Head of caudate nucleus (tissue), 42 donors: ENCODE data around the gene DEPP1.
A peak's percentile ranks its signal among the peaks of the same experiment; 100 is the strongest.

Experiments
- DNase-seq, 42 donors: peaks; one replicate each; pipeline versions ENCODE4 v3.0.0 to v3.0.0-alpha.2; 2020 to 2021; ENCODE audit warnings: mixed read lengths in 7 of 42
- intact Hi-C: fragments of 100-400 bp; cut with DNase I; formaldehyde crosslinking; loops from one replicate; pipeline ENCODE4 v1.15.0; 2022

The DEPP1 gene

DNA sequence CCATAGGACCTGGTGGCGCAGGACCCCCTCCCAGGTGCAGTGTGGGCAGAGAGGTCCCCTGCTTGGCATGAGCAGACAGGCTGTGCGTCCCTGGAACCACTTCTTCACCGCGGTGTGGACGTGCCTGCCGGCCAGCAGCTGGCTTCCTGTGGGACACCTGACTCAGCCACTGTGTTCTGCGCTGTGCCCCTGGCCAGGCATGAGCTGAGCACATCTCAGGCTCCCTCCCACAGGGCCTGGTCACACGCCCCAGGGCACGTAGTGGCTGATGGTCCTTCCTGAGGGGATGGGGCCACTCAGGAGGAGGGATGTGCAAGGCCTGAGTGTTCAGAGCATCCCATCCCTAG is 3.5 kb upstream of the DEPP1 start:
- intact Hi-C loops: no loop called here
- DNase-seq: peak in 6 of 42 donors; percentile 8 to 37 (median 16)

DNA sequence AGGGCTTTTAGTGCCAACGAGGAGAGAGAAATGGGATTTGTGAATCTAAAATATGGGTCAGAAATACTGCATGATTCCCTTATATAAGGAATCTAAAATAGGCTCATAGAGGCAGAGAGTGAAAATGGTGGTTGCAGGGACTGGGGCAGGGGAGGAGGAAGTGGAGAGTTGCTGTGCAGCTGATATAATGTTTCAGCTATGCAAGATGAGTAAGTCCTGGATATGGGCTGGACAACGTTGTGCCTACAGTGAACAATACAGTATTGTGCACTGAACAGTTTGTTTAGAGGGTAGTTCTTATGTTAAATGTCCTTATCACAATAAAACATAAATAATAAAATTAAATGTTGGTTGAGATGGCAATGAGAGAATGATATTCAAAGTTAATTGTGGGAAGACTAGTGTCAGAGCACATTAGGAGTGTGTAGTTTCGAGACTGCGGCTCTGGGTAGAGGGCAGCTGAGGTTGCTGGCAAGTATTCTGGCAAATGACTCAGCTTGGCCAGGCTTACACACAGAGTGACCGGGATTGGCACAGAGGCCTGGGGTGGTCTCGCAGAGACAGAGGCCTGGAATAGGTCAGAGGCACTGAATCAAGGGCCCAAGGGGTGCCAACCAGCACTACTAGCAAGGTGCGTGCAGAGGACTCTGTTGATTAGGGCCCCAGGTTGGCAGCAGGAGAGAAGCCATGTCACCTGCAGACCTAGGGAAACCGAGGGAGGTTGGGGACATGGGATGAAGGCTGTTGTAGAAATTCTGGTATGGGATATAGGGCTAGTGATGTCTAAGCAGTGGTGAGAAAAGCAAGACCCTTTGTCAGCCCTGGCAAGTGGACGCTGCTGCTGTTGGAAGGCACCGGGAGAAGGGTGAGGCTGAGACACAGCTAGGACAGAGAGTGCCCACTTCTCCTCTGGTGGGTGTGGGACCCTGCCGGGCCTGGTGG is 2.8 kb upstream of the DEPP1 start:
- peak in 17 of 42 donors; percentile 15 to 83 (median 58) for DNase-seq
- intact Hi-C loops: no loop called here

DNA sequence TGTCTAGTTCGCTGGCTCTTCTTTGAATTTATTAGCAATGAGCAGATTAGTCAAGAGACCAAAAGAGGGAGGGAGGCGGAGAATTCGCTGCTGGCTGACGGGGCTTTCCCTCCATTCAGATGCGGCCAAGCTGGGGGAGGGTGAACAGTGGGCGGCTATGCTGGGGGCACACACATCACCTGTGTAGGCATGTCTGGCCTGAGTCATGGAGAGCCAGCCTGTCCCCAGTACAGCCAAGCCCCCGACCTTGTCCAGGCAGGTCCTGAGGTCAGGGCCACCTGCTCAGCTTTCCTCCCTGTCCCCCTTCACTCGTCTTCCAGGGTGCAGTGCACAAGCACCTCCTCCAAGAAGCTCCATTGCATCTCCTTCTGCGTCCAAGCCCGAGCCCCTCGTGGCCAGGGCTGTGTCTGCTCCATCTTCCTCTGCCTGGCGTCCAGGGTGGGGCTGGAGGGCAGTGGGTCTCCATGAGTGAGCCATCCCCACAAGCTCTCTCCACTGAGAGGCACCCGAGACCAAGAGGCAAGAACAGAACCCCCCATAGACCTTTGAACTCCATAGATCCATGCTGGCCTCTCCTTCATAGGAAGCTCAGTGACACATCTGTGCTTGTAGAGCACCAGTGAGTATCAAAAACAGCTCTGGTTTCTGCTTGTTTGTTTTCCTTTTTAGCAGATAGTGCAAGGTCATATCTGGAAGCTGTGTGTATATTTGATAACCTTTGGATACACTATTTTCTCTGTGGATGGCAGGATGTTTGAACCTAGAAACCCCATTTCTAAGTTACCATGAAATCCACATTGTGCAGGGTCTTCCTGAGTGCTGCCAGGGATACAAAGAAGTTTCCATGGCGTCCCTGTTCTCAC is 1.9 kb upstream of the DEPP1 start:
- intact Hi-C loops: no loop called here
- peak in 7 of 42 donors; percentile 9 to 37 (median 18) for DNase-seq

DNA sequence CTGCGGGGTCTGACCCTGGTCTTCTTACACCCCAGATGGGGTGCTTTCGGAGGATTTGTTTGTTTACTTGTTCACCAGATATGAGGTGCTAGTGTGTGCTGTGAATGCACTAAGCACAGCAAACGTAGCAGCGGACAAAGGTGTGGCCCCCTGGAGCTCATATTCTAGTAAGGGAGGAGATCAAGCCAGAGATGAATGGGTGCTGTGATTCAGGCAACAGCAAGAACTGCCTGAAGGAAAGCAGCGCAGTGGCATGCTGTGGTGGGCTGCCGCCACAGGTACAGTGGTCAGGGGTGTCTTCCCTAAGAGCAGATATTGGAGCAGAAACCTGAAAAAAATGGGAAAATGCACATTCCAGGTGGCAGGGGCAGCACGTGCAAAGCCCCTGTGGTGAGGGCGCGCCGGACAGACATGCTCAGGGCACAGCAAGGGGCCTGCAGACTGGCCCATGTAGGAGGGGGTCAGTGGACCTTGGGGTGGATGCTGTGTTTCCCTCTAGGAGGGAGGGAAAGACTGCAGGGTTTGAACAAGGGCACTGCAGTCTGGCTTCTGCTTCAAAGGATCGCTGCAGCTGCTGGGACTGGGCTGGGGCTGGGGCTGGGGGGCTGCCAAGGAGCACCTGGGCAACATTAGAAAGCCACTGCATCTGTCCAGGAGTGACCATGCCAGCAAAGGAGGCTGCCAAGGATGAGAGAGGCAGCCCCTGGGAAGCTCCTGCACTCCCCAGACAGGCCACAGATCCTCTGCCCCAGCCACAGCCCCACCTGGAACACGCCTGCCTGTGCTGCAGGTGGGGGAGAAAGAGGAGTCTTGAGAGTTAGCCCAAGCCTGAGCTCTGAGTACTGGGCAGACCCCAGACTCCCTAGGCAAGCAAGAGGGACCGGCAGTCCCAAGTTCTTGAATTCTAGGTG is 927 bp upstream of the DEPP1 start:
- intact Hi-C loops: loop anchor here (5.0 kb wide), 1 partner anchor 47 kb away; no protein-coding TSS in a partner anchor
- peak in 11 of 42 donors; percentile 6 to 42 (median 15) for DNase-seq

DNA sequence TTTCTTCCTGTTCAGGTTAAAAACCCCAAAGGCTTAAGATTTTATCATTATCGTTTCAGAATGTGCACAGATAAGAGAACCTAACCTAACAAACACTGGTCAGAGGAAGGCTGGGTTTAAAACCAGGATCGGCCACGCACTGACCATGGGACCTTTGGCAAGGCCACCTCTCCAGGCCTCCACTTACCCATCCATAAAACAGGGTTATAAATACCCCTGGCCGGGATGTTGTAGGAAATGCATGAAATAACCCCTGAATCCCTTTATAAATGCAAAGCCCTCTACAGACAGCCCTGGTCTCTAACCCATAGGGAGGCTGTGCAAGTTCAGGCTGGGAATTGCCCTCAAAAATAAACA is 418 bp downstream of the DEPP1 start:
- peak in 4 of 42 donors; percentile 6 to 29 (median 18) for DNase-seq
- intact Hi-C loops: loop anchor here (5.0 kb wide), 1 partner anchor 46 kb away; no protein-coding TSS in a partner anchor

DNA sequence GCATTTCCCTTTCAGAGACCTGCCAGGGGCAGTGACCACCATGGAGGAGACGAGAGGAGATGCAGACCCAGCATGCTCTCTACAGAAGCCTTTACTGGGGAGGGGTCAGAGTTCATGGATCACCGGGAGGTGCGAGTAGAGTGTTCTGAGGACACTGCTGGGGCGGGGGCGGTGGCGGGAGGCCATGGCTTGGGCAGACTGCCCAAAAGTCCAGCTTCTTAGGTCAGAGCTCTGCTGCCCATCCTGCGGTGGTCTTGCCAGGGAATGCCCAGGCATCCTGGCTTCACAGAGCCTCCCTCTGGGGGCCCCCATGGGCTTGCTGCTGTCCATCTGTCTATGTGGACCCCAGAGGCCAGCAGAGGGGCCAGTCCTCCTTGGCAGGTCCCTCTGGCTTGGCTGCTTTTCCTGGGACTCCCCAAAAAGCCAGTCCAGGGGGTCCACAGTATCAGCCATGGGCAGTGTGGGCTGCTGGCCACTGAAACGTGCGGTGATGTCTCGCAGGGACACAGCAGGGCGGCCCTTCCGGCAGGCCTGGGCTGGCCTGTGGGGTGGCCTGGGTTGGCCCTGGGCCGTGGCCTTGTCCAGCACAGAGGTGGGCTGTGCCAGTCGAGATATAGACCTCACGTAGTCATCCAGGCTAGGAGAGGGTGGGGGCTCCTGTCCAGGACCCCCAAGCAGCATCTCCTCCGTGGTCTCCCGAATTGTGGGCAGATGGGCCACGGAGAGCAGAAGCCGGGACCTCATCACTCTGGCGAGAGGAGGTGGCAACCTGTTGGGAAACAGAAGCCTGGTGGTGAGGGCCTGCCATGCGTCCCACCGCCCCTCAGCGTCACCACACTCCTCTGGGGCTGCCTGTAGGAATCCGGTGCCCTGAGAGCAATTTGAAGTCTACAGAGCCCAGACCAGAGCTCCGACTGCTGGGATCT is 1.1 kb downstream of the DEPP1 start:
- peak in 6 of 42 donors; percentile 7 to 40 (median 28) for DNase-seq
- intact Hi-C loops: loop anchor here (5.0 kb wide), 1 partner anchor 45 kb away; no protein-coding TSS in a partner anchor

DNA sequence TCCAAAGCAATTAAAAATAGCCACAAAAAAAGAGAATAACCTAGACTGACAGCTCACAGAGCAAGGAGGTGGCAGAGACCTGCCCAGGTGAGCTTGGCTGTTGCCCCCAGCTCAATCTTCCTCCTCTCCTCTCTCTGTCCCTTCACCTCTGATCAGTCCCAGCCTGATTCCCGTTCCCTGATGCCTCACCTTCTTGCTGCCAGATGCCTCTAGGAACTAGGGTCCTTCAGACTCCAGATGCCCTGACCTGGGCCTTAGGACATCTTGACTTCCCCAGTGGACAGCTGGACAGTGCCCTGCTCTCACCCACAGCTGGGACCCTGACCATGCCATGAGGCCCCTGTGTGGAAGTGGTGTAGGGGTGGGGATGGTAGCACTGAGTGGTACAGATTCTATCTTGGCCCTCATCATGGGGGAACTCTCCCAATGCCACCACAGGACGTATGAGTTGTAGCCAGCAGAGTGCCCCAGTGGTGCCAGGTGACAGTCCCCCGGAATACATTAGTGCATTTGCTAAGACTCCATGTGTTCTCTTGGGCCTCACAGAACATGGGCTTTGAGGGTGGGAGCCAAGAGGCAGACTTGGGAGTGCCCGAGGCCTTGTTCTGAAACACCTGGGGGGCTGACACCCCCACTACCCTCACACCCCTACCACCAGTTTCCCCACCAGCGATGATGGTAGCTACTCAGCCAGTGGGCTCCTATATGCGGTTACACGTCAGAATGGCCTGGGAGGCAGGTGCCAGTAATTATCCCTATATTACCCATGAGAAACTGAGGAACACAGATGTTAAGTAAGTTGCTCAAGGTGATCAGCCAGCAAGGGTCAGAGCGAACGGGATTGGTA is 2.0 kb downstream of the DEPP1 start:
- peak in 1 of 42 donors; percentile 30 for DNase-seq

DNA sequence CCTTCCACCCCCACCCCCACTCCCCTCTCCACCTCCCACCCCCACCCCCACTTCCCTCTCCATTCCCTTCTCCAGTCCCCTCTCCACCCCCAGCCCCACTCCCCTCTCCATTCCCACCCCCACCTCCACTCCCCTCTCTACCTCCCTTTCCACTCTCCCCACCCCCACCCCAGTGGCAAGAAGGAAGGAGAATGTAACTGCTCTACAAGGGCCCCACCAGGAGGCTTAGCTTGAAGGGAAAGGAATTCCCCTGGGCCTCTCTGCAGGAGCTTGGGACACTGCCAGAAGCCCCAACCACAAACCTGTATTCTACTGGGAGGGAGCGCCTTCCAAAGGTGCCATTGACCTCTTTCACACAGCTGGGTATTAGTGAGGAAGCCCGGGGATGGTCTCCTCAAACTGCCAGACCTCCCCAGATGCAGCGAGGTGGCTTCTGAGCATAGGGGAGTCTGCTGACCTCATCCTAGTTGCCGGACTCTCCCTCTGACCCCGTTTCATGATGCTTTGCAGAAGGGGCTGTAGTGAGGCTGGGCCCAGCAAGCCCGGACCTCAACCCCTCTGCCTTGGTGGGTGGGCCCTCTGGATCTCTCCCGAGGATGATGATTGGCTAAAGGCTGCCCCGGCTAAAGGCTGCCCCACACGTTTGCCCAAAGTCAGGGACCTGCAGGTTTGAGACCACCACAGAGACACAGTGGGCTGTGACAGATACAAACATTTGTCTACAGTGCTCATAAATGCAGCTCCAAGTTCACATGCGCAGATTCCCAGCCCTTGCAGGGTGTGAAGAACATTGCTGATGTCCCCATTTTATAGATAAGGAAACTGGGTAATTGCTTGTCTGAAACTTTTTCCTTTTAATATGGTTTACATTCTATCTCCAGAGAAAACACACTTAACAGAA is 2.9 kb downstream of the DEPP1 start:
- DNase-seq: peak in 1 of 42 donors; percentile 32
- intact Hi-C loops: loop anchor here (5.0 kb wide), 1 partner anchor 43 kb away; no protein-coding TSS in a partner anchor

More for the DNA sequence above, 2.0 kb downstream of the DEPP1 start:
- intact Hi-C loops: loop anchor here (5.0 kb wide), 1 partner anchor 44 kb away; no protein-coding TSS in a partner anchor

DNA sequence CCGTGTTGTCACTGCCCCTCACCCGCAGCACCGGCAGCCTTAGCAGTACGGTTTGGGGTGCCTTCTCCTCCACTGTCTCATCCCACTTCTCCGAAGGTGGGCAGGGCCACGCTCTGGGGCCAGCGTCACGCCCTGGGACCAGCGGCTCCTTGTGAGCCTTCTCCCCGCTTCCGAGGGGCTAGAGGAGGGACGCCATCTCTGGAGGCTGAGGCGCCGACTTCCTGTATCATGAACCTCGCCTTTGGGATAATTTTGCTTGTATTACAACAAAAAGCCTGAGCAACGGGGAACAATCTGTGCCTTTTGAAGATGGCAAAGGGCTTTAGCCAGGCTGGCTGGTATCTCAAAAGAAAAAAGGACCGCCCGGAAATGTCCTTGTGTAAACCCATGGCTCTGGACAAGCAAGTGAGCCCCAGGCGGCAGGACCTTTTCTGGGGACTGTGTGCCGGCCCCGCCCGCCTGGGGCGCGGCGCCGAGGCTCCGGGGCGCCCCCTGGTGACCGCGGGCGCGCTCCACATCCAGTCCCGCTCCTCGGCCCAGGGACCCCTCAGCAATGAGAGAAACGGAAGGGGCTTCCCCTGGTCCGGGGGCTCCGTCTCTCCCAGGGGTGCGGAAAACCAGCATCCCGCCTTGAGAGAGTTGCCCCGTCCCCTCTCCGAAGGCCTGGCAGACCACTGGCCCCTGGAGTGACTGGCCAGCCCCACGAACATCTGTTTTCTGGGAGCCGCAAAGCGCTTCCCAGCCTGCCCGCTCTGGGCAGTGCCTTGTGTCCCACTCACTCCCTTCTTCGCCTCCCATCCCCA is 3.8 kb downstream of the DEPP1 start:
- intact Hi-C loops: loop anchor here (5.0 kb wide), 1 partner anchor 43 kb away; no protein-coding TSS in a partner anchor
- peak in 41 of 42 donors; percentile 52 to 88 (median 75) for DNase-seq

DNA sequence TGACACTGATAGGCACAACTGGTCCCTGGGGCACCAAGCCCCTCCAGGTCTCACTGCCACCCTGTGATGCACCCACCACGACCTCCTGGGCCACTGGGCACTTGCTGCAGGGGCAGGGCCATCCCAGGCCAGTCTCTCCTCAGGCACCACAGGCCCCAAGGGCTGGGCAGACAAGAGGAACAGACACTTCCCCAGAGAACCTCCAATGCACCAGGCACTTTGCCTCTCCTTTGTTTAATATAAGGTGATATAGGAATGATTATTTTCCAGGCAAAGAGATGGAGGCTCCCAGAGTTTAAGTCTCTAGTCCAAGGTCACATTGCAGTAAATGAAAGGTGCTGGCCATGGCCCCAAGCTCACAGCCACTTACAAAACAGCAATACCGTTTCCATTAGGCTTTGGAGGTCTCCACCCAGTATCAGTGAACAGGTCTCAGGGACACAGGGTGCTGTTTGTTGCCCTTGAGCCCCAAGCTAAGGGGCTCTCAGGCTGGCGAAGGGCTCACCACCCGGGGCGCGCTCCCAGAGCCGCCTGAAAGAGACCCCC is 4.5 kb downstream of the DEPP1 start:
- DNase-seq: peak in 1 of 42 donors; percentile 35
- intact Hi-C loops: no loop called here

DNA sequence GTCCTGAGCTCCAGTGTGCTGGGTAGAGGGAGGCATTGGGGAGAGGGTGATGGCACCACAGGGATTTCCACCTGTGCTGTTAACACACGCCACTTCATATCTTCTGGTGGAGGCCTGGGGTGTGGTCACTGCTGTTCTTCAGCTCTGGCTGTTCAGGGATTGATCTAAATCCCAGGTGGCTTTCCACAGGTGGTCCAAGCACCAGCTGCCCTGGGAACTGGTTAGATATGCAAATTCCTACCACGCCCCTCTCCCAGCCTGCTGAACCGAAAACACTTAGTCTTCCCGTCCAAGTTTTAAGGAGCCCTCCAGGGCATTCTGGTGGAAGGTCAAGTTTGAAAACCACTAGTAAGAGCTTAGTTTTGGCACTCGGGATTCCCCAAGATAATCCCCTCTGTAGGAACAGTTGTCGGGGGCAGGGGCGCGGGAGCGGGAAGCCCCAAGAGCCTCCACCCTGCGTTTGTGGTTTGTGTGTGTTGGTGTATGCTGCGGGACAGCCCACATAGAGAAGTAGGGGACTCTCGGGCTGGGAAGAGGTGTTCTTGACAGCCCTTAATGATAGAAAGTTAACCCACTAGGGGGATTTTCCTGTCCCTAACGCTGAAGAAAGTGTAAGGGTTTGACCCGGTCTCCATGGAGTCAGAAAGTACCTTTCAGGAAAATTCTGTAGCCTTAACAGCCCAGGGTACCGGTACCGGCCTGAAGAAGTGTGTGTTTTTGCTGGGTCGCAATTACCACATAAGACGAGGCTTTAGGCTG is 5.1 kb downstream of the DEPP1 start:
- DNase-seq: peak in 1 of 42 donors; percentile 28
- intact Hi-C loops: no loop called here

DNA sequence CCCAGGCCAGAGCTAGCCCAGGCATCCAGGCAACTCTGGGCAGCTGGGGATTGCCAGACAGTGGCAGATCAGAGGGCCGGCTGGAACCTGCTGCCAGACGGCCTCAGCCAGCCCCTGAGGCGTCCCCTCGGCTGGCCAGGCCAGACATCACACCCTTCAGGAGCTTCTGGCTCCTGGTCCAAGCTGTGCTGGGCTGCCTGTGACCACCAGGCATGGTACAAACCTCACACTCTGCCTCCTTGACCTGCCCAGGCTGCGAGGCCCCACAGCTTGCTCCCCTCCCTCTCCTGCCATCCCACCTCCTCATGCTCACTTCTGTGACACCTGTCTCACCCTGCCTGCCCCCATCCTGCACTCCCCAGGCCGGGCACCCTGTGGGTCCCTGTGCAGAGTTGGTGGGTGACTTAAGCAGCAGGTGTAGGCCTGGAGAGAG is 5.7 kb downstream of the DEPP1 start:
- intact Hi-C loops: no loop called here

DNA sequence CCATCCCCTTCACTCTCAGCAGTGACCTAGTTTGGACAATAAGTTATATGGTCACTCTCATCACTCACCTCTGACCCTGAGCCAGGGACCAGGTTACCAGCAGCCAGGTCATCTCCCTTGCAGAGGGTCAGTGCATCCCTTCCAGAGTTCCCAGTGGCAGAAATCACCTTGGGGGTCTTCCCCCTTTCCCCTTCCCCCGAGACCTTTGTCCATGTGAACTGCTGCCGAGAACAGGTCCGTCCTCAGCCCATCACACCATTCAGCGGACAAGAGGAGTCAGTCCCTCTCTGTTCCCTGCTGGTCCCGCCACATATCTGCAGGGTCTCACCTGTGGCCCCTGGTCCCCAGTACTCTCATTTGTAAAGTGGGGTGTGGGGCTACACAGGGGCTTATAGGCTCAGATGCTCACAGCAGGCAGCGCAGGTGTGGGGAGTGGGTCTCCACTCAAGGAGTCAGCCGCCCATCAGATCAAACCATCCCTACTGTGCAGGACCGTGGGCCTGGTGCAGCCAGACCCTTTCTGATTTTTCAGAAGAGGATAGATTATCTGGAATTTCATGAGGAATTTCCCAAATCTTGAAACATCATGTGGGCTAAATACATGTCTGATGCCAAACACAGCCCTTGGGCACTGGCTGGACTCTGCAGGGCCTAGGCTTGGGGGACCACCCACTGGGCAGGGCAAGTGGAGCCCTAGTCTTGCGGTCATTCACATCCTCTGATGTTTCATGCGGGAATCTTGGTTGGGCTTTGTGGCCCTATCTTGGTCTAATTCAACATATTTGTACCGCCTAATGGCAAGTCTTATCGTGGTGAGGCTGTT is 6.5 kb downstream of the DEPP1 start:
- intact Hi-C loops: no loop called here

More for the DNA sequence above, 5.7 kb downstream of the DEPP1 start:
- peak in 1 of 42 donors; percentile 24 for DNase-seq

More for the DNA sequence above, 6.5 kb downstream of the DEPP1 start:
- peak in 1 of 42 donors; percentile 29 for DNase-seq
